H1 (cell line): Measurements from ENCODE around the gene FRMPD2. TPM values are rescaled to one million over a fixed set of nuclear protein-coding genes. Genes with fewer than 3 reads are reported as not detected.

ENCODE experiments used
- BACH1 ChIP-seq: IDR thresholded peaks from 2 replicates; pipeline ENCODE4 v1.6.1; 2012; ENCODE audit warnings: low read length, improper control_type of control experiment
- CBX5 ChIP-seq: fragments of 300-800, 300-1000 bp; sonication (generic); IDR thresholded peaks from 2 replicates; pipeline ENCODE4 v1.7.1; 2016; ENCODE audit warnings: antibody characterized with exemption, low read length, low read depth
- CHD7 ChIP-seq: fragments of 300-600 bp; sonication (generic); IDR thresholded peaks from 2 replicates; pipeline ENCODE4 v1.7.1; 2012; ENCODE audit warnings: low read length, moderate library complexity, mild to moderate bottlenecking, inconsistent platforms; ENCODE audit not compliant: insufficient replicate concordance
- JUND ChIP-seq: IDR thresholded peaks from 2 replicates; pipeline ENCODE4 v1.6.1; 2011; ENCODE audit warnings: mild to moderate bottlenecking, improper control_type of control experiment, low read length
- PHF8 ChIP-seq: fragments of 200-600 bp; sonication (generic); conservative IDR thresholded peaks from 2 replicates; pipeline ENCODE4 v1.7.1; 2012; ENCODE audit warnings: low read depth, mild to moderate bottlenecking, inconsistent platforms, low read length, moderate library complexity
- USF2 ChIP-seq: IDR thresholded peaks from 2 replicates; pipeline ENCODE4 v1.6.1; 2011; ENCODE audit warnings: low read length, improper control_type of control experiment
- polyA plus RNA-seq, 7 experiments: library from polyadenylated mRNA; depleted of rRNA in 3 of 7; stranded (reverse) in 5 of 7; unstranded in 2 of 7; fragments of >200 nt in 5 of 7; fragments of 200-250 nt in 2 of 7; gene quantifications; 1 replicate in 5 of 7; 2 replicates in 1 of 7; 4 replicates in 1 of 7; pipeline versions ENCODE4 v1.2.1 to v1.2.3, GENCODE V29; 2011 to 2013; ENCODE audit warnings: missing spikeins in 2 of 7, mixed read lengths in 2 of 7
- total RNA-seq: library from RNA; stranded (reverse); fragmentation: NEBNext Ultra II Directional; extraction: Animal tissue kit (Norgen Biotek cat#: 25700); gene quantifications from 2 replicates; pipeline ENCODE4 v1.2.1, GENCODE V29; 2021

FRMPD2 gene
- total and polyA plus RNA-seq, 2 of the 8 experiments (the other 6 are each of a cell fraction or from before 2014, with no cell fraction given): 0.07 to 0.47 TPM

- no peak for TF ChIP-seq CHD7
- no peak for TF ChIP-seq USF2
- no peak for TF ChIP-seq CBX5
- no peak for TF ChIP-seq JUND
- no peak for TF ChIP-seq BACH1
- no peak for TF ChIP-seq PHF8
Measured at GRCh38 chr10:48285710-48286109, 11.2 kb upstream of the FRMPD2 start (continued).
